Spleen (tissue), 11 donors: ENCODE measurements around the gene MNS1. TPM values are rescaled to one million over a fixed set of nuclear protein-coding genes. Genes with fewer than 3 reads are reported as not detected.
"Not testable (repeated sequence)": the region's sequence is repeated elsewhere in the genome, so short reads cannot be mapped to it uniquely, and the experiment has no call there.

Experiments used
- DNase-seq: peaks from one replicate; pipeline ENCODE4 v3.0.0-alpha.2; 2020
- H3K27ac ChIP-seq, 8 donors: fragments of 200-600 bp; sonication (generic) in 7 of 8; 1 replicate in 4 of 8; 2 replicates in 4 of 8; pipeline versions ENCODE4 v1.5.0 to v1.8.0; 2016 to 2021; ENCODE audit warnings: inconsistent platforms in 4 of 8, mild to moderate bottlenecking in 4 of 8, moderate library complexity in 1 of 8
- H3K27me3 ChIP-seq, 7 donors: fragments of 200-600 bp; sonication (generic) in 6 of 7; replicated peaks in 1 of 7; 1 replicate in 4 of 7; 2 replicates in 3 of 7; pipeline versions ENCODE4 v1.5.0 to v1.8.0; 2016 to 2021; ENCODE audit warnings: inconsistent platforms in 3 of 7, mild to moderate bottlenecking in 1 of 7
- H3K36me3 ChIP-seq, 6 donors: fragments of 200-600 bp; sonication (generic) in 5 of 6; 1 replicate in 4 of 6; 2 replicates in 2 of 6; pipeline versions ENCODE4 v1.5.0 to v1.8.0; 2016 to 2021; ENCODE audit warnings: inconsistent platforms in 2 of 6
- H3K4me1 ChIP-seq, 6 donors: fragments of 200-600 bp; sonication (generic) in 5 of 6; 1 replicate in 3 of 6; 2 replicates in 3 of 6; pipeline versions ENCODE4 v1.5.0 to v1.8.0; 2016 to 2021; ENCODE audit warnings: inconsistent platforms in 3 of 6
- H3K4me3 ChIP-seq, 8 donors: fragments of 200-600 bp; sonication (generic) in 7 of 8; 1 replicate in 4 of 8; 2 replicates in 4 of 8; pipeline versions ENCODE4 v1.5.0 to v1.8.0; 2016 to 2021; ENCODE audit warnings: inconsistent platforms in 4 of 8, mild to moderate bottlenecking in 4 of 8, moderate library complexity in 2 of 8
- H3K9me3 ChIP-seq, 8 donors: fragments of 200-600 bp; sonication (generic) in 7 of 8; 1 replicate in 4 of 8; 2 replicates in 4 of 8; pipeline versions ENCODE4 v1.5.0 to v1.8.0; 2016 to 2021; ENCODE audit warnings: inconsistent platforms in 4 of 8
- CTCF ChIP-seq, 11 experiments: fragments of 200-600 bp in 7 of 11; fragments of 450-650 bp in 4 of 11; sonication (generic) in 4 of 11; IDR thresholded peaks in 8 of 11; conservative IDR thresholded peaks in 3 of 11; 1 replicate in 7 of 11; 2 replicates in 4 of 11; pipeline versions ENCODE4 v1.4.0 to v1.8.0; 2016 to 2021; ENCODE audit warnings: antibody characterized with exemption in 11 of 11, inconsistent platforms in 4 of 11, mild to moderate bottlenecking in 1 of 11
- POLR2A ChIP-seq, 3 donors: fragments of 450-650 bp; IDR thresholded peaks; one replicate each; pipeline ENCODE4 v1.5.1; 2017; ENCODE audit warnings: antibody characterized with exemption in 3 of 3, mild to moderate bottlenecking in 1 of 3
- POLR2AphosphoS5 ChIP-seq, 3 donors: sonication (generic); formaldehyde crosslinking; IDR thresholded peaks; one replicate each; pipeline ENCODE4 v1.5.1; 2017; ENCODE audit warnings: antibody characterized with exemption in 3 of 3
- WGBS, 5 donors: extraction: QIAGEN DNeasy Blood & Tissue Kit in 3 of 5; methylation state at CpG; one replicate each; pipeline versions ENCODE4 v1.1.5 to v1.1.7; 2013 to 2018; 5-methylcytosine and 5-hydroxymethylcytosine counted together
- intact Hi-C: fragments of 100-400 bp; cut with DNase I; formaldehyde crosslinking; loops from one replicate; pipeline ENCODE4 v1.15.0; 2023; ENCODE audit warnings: low total_unique reads
- polyA plus RNA-seq, 3 donors: library from polyadenylated mRNA; stranded (reverse); fragments of 200-250 nt; gene quantifications; one replicate each; pipeline ENCODE4 v1.2.1, GENCODE V29; 2013
- total RNA-seq, 7 donors: library from RNA; depleted of rRNA in 3 of 7; stranded (reverse); fragments of >200 nt in 3 of 7; fragmentation: NEBNext Ultra II Directional in 4 of 7; extraction: Animal tissue kit (Norgen Biotek cat#: 25700) in 4 of 7; gene quantifications; one replicate each; pipeline versions ENCODE4 v1.1.0 to v1.2.1, GENCODE V29; 2016 to 2021
- donor health status: healthy with polysubstance abuse.
- donor health status: DM: no; HTN: no; CAD: no; lungs with moderate emphysema.
- donor health status: DM: no; HTN: no; CAD: no.
- donor health status: Bipolar disorder and iron deficiency.
- donor health status: healthy.
- donor health status: DM: no; HTN: no; CAD: no.
- donor health status: DM: yes; HTN: yes; CAD: no.

The MNS1 gene
- total and polyA plus RNA-seq, 10 donors, result 0.56 to 2.0 (median 0.98) TPM; not detected in 1

DNA sequence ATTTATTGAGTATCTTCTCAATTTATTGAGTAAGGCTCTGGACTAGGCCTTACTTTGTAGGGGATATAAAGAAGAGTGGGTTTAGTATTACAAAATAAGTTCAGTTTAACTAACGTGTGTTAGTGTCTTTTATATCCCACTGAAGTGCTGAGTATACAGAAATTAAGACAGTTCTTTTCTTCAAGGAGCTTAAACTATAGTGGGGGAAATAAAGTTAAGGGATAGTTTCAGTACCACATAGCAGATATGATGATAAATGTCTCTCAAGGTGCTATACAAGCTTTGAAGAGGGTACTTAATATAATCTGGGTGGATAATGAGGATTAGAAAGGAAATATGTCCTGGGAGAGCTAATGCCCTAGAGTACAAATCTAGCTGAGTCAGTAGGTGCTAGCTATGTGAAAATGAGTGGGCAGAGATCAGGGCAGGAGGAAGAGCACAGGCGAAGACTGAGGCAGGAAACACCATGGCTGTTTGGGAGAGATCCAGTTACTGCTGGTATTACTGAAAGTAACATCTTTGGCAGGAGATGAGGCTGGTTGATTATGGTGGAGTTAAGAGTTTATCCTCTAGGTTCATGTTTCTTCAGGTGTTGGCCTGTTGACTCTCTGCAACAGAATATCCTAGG lies 53.7 kb downstream of the MNS1 start:
- Histone ChIP-seq H3K4me1 (no peaks in the 10 kb centered on the region), H3K36me3 (no peaks in the 10 kb centered on the region), H3K27me3 (no peaks in the 10 kb centered on the region), H3K4me3 (no peak overlapping the region), H3K9me3 (peaks cover 0 to 4% (median 0%) of the 10 kb centered on the region in 8 donors), H3K27ac (no peak overlapping the region)
- WGBS, 5 donors, result 68 to 85% (median 76%) methylated on average over 2 of the region's 2 CpGs
- intact Hi-C loops, result no loop called here
- DNase-seq, result no peak
- TF ChIP-seq POLR2A (IDR thresholded peaks at IDR 0.05) (no peak), POLR2AphosphoS5 (IDR thresholded peaks at IDR 0.05) (no peak), CTCF (IDR thresholded peaks at IDR 0.05 in 8 of 11, conservative IDR thresholded peaks at IDR 0.05 in 3 of 11) (no peak)

GRCh38 chr15:56410721-56411120 lies 54.2 kb downstream of the MNS1 start:
- H3K27me3 ChIP-seq, result no peaks in the 10 kb centered on the region
- no peak for DNase-seq
- no peak overlapping the region for H3K4me3 ChIP-seq
- no peak overlapping the region for H3K27ac ChIP-seq
- H3K9me3 ChIP-seq, result peaks cover 0 to 9% (median 0%) of the 10 kb centered on the region in 8 donors
- H3K4me1 ChIP-seq, result no peaks in the 10 kb centered on the region
- TF ChIP-seq CTCF (IDR thresholded peaks at IDR 0.05 in 8 of 11, conservative IDR thresholded peaks at IDR 0.05 in 3 of 11) (no peak), POLR2A (IDR thresholded peaks at IDR 0.05) (no peak), POLR2AphosphoS5 (IDR thresholded peaks at IDR 0.05) (no peak)
- H3K36me3 ChIP-seq, result no peaks in the 10 kb centered on the region
- intact Hi-C loops, result no loop called here

GRCh38 chr15:56399209-56399608 lies 65.7 kb downstream of the MNS1 start:
- H3K36me3 ChIP-seq, intact Hi-C loops, DNase-seq, H3K4me3 ChIP-seq, H3K4me1 ChIP-seq, H3K27me3 ChIP-seq, H3K27ac ChIP-seq, H3K9me3 ChIP-seq: not testable (repeated sequence)
- 89 to 98% (median 95%) methylated on average over 7 to 11 of the region's 11 CpGs for WGBS, 5 donors

GRCh38 chr15:56397325-56397724 lies 67.6 kb downstream of the MNS1 start:
- H3K27ac ChIP-seq, H3K36me3 ChIP-seq, intact Hi-C loops, DNase-seq, H3K27me3 ChIP-seq, H3K9me3 ChIP-seq, H3K4me1 ChIP-seq, H3K4me3 ChIP-seq: not testable (repeated sequence)
- WGBS, 5 donors, result 94 to 97% (median 96%) methylated on average over 3 of the region's 3 CpGs

DNA sequence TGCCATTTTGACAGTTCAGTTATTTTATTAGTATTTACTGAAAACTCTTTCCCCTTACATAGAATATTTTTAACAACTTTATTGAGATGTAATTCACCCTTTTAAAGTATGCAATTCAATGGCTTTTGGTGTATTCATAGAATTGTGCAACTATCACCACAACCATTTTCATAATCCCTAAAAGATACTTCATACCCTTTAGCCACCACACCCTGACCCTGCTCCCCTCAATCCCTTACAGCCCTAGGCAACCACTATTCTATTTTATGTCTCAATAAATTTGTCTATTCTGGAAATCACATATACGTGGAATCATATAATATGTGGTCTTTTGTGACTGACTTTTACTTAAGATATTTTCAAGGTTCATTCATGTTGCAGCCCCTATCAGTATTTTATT lies 70.0 kb downstream of the MNS1 start:
- Histone ChIP-seq H3K4me1 (no peaks in the 10 kb centered on the region), H3K36me3 (no peaks in the 10 kb centered on the region), H3K4me3 (no peak overlapping the region), H3K27me3 (no peaks in the 10 kb centered on the region), H3K27ac (no peak overlapping the region), H3K9me3 (no peaks in the 10 kb centered on the region)
- WGBS, 5 donors, result 86 to 98% (median 93%) methylated on average over 1 of the region's 1 CpG
- intact Hi-C loops, result no loop called here
- no peak for DNase-seq
- TF ChIP-seq POLR2AphosphoS5 (IDR thresholded peaks at IDR 0.05) (no peak), CTCF (IDR thresholded peaks at IDR 0.05 in 8 of 11, conservative IDR thresholded peaks at IDR 0.05 in 3 of 11) (no peak), POLR2A (IDR thresholded peaks at IDR 0.05) (no peak)
